Measurements from ENCODE around the gene MRPS27.

The MRPS27 gene

DNA sequence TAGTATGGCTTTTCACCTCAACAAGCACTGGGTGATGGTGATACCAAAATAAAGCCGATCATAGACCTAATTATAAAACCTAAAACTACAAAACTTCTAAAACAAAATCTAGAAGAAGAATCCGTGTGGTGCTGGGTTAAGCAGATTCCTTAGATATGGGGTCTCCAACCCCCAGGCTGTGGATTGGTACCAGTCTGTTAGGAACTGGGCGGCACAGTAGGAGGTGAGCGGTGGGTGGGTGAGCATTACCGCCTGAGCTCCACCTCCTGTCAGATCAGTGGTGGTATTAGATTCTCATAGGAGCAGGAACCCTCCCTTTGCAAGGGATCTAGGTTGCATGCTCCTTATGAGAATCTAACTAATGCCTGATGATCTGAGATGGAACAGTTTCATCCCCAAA lies 33.2 kb downstream of the MRPS27 start:
- H3K27ac ChIP-seq (ENCODE audit: poor library complexity, severe bottlenecking), result no peak overlapping the region
- H3K27me3 ChIP-seq (ENCODE audit: insufficient read depth, poor library complexity, severe bottlenecking), result no peaks in the 10 kb centered on the region
- ATAC-seq (ENCODE audit: low read depth) (no peak), DNase-seq (ENCODE audit: low spot score) (no peak)
- H3K4me3 ChIP-seq (ENCODE audit: severe bottlenecking), result no peak overlapping the region
- TF ChIP-seq, protein P1, sequence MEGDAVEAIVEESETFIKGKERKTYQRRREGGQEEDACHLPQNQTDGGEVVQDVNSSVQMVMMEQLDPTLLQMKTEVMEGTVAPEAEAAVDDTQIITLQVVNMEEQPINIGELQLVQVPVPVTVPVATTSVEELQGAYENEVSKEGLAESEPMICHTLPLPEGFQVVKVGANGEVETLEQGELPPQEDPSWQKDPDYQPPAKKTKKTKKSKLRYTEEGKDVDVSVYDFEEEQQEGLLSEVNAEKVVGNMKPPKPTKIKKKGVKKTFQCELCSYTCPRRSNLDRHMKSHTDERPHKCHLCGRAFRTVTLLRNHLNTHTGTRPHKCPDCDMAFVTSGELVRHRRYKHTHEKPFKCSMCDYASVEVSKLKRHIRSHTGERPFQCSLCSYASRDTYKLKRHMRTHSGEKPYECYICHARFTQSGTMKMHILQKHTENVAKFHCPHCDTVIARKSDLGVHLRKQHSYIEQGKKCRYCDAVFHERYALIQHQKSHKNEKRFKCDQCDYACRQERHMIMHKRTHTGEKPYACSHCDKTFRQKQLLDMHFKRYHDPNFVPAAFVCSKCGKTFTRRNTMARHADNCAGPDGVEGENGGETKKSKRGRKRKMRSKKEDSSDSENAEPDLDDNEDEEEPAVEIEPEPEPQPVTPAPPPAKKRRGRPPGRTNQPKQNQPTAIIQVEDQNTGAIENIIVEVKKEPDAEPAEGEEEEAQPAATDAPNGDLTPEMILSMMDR (IDR thresholded peaks at IDR 0.05; ENCODE audit: poor library complexity, severe bottlenecking), result no peak
- H3K9me3 ChIP-seq (ENCODE audit: severe bottlenecking), result no peaks in the 10 kb centered on the region
- peaks cover 16% of the 10 kb centered on the region for H3K4me1 ChIP-seq (ENCODE audit: insufficient read depth, poor library complexity, severe bottlenecking)
- peaks cover 66% of the 10 kb centered on the region for H3K36me3 ChIP-seq (ENCODE audit: low read depth)

DNA sequence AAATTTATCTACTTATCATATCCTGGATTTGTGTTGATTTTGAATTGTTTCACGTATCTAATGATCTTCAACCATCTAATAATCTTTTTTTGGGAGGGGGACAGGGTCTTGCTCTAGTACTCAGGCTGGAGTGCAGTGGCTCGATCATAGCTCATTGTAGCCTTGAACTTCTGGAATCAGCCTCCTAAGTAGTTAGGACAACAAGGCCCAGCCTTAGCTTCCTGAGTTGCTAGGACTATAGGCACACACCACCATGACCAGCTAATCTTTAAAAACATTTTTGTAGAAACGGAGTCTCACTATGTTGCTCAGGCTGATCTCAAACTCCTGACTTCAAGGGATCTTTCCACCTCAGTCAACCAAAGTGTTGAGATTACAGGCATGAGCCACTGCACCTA lies 34.6 kb downstream of the MRPS27 start:
- no peak overlapping the region for H3K27ac ChIP-seq (ENCODE audit: poor library complexity, severe bottlenecking)
- DNase-seq (ENCODE audit: low spot score), result no peak
- H3K36me3 ChIP-seq (ENCODE audit: low read depth), result peaks cover 53% of the 10 kb centered on the region
- H3K27me3 ChIP-seq (ENCODE audit: insufficient read depth, poor library complexity, severe bottlenecking), result no peaks in the 10 kb centered on the region
- no peaks in the 10 kb centered on the region for H3K9me3 ChIP-seq (ENCODE audit: severe bottlenecking)
- peaks cover 17% of the 10 kb centered on the region for H3K4me1 ChIP-seq (ENCODE audit: insufficient read depth, poor library complexity, severe bottlenecking)
- H3K4me3 ChIP-seq (ENCODE audit: severe bottlenecking), result no peak overlapping the region
- TF ChIP-seq, protein P1 (IDR thresholded peaks at IDR 0.05; ENCODE audit: poor library complexity, severe bottlenecking), result no peak
- ATAC-seq (ENCODE audit: low read depth), result no peak

- Histone ChIP-seq H3K36me3 (ENCODE audit: low read depth) (peaks cover 52% of the 10 kb centered on the region), H3K27me3 (ENCODE audit: insufficient read depth, poor library complexity, severe bottlenecking) (no peaks in the 10 kb centered on the region), H3K4me1 (ENCODE audit: insufficient read depth, poor library complexity, severe bottlenecking) (peaks cover 17% of the 10 kb centered on the region), H3K27ac (ENCODE audit: poor library complexity, severe bottlenecking) (no peak overlapping the region), H3K9me3 (ENCODE audit: severe bottlenecking) (no peaks in the 10 kb centered on the region), H3K4me3 (ENCODE audit: severe bottlenecking) (no peak overlapping the region)
- TF ChIP-seq, protein P1 (IDR thresholded peaks at IDR 0.05; ENCODE audit: poor library complexity, severe bottlenecking), result no peak
- ATAC-seq (ENCODE audit: low read depth), result no peak
- no peak for DNase-seq (ENCODE audit: low spot score)
These were observed 35.2 kb downstream of the MRPS27 start for GRCh38 chr5:72284559-72285423.

DNA sequence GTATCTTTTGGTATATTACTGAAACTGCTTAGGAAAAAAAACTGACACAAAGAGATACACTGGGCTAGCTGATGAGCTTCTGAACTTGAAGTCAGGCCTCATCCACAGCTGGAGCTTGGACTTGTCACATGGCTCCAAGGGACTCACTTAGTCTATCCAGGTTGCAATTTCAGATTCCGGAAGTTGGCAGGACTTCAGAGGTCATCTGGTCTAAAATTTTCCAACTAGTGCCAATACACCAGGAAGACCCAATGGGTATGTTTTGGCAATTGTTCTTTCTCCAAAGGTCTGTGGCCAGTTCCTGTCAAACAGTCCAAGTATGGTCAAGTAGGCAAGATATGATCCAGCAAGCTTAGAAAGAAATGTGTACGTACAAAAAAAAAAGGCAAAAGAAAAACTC lies 36.7 kb downstream of the MRPS27 start:
- H3K27me3 ChIP-seq (ENCODE audit: insufficient read depth, poor library complexity, severe bottlenecking), result no peaks in the 10 kb centered on the region
- no peaks in the 10 kb centered on the region for H3K9me3 ChIP-seq (ENCODE audit: severe bottlenecking)
- ATAC-seq (ENCODE audit: low read depth), result no peak
- peaks cover 17% of the 10 kb centered on the region for H3K4me1 ChIP-seq (ENCODE audit: insufficient read depth, poor library complexity, severe bottlenecking)
- DNase-seq (ENCODE audit: low spot score), result no peak
- TF ChIP-seq, protein P1 (IDR thresholded peaks at IDR 0.05; ENCODE audit: poor library complexity, severe bottlenecking), result no peak
- H3K27ac ChIP-seq (ENCODE audit: poor library complexity, severe bottlenecking), result no peak overlapping the region
- peaks cover 53% of the 10 kb centered on the region for H3K36me3 ChIP-seq (ENCODE audit: low read depth)
- H3K4me3 ChIP-seq (ENCODE audit: severe bottlenecking), result no peak overlapping the region

GRCh38 chr5:72282878-72283277 lies 37.2 kb downstream of the MRPS27 start:
- Histone ChIP-seq H3K4me1 (ENCODE audit: insufficient read depth, poor library complexity, severe bottlenecking) (peaks cover 17% of the 10 kb centered on the region), H3K4me3 (ENCODE audit: severe bottlenecking) (no peak overlapping the region), H3K9me3 (ENCODE audit: severe bottlenecking) (no peaks in the 10 kb centered on the region), H3K27ac (ENCODE audit: poor library complexity, severe bottlenecking) (peak overlapping the region; percentile 4), H3K27me3 (ENCODE audit: insufficient read depth, poor library complexity, severe bottlenecking) (no peaks in the 10 kb centered on the region), H3K36me3 (ENCODE audit: low read depth) (peaks cover 50% of the 10 kb centered on the region)
- ATAC-seq (ENCODE audit: low read depth), result no peak
- DNase-seq (ENCODE audit: low spot score), result no peak
- TF ChIP-seq, protein P1 (IDR thresholded peaks at IDR 0.05; ENCODE audit: poor library complexity, severe bottlenecking), result no peak
